Measurements from ENCODE around the gene TTLL10. TPM values are rescaled to one million over a fixed set of nuclear protein-coding genes. Genes with fewer than 3 reads are reported as not detected.

The TTLL10 gene
- total and polyA plus RNA-seq, 2 of the 8 experiments (the other 6 are each of a cell fraction or from before 2014, with no cell fraction given), result 1.1 to 1.7 TPM

DNA sequence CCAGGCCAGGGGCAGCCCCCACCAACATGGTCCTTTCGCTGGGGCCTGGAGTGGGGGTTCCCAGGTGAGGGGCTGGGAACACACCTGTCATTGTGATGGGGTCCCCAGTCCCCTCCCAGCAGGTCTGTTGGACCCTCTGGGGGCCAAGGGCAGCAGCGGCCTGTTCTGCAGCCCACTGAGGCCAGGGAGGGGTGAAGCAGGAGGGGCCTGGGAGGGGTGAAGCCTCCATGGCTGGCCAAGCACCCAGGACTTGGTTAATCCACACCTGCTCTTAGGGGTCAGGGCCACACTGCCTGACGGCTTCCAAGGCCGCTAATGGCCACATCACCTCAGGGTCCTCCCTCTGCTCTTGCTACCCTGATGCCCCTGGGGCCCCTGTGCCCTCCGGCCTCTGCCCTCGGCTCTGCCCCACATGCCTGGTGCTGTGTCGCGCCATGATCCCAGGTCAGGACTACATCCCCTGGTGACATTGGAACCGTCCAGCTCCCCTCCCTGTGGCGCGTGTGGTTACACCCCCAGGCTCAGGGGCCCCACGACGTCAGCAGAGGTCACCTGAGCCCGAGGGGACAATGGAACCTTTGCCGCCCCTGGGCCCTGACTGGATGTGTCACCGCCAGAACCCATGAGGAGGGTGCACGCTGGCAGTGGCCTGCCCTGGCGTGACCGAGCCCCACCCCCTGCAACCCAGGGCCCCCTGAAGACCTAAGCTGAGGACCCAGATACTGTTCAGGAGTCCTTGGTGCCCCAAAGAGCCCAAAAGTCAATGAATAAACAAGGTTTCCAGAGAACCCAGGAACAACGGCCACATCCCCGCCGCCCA lies 25.7 kb downstream of the TTLL10 start:
- Histone ChIP-seq H4K20me1 (replicated peaks in 1 of 2; ENCODE audit: control insufficient read depth in 1 of 2, insufficient read depth in 2 of 2, low read length in 2 of 2) (no peaks in the 10 kb centered on the region), H3K14ac (ENCODE audit: insufficient read length) (no peak overlapping the region), H4K5ac (ENCODE audit: insufficient read length, low read depth, low read length) (no peak overlapping the region), H3K9ac (replicated peaks in 1 of 4; ENCODE audit: extremely low read depth in 1 of 4, low read depth in 3 of 4, low read length in 3 of 4) (no peak overlapping the region), H3K4me1 (replicated peaks in 1 of 4; ENCODE audit: control insufficient read depth in 3 of 4, insufficient read depth in 4 of 4, low read length in 3 of 4) (peaks cover 0 to 4% (median under 1%) of the 10 kb centered on the region in 4 experiments; a peak in 4 of 7 replicates), H2BK15ac (ENCODE audit: low read length) (peak overlapping the region; percentile 61; the same call in 1 of the 2 replicates), H3K9me3 (ENCODE audit: insufficient read depth in 2 of 2, low read depth in 1 of 2, low read length in 1 of 2) (no peaks in the 10 kb centered on the region; a peak in 2 of 4 replicates), H2BK20ac (ENCODE audit: low read length) (no peak overlapping the region), H2BK12ac (ENCODE audit: low read depth, low read length) (0 out of 2 replicates have a peak overlapping the region, but pooled peaks have one; percentile 50), H2BK120ac (replicated peaks; ENCODE audit: low read depth, low read length) (no peak overlapping the region), H3K4me2 (ENCODE audit: insufficient read depth in 1 of 2, low read depth in 2 of 2, low read length in 2 of 2) (no peak overlapping the region), H3K27ac (ENCODE audit: low read depth, low read length) (no peak overlapping the region), H3K23me2 (ENCODE audit: low read depth, low read length) (no peaks in the 10 kb centered on the region; the same call in 1 of the 2 replicates), H4K91ac (replicated peaks; ENCODE audit: insufficient read length, low read length) (no peak overlapping the region), H3K4me3 (ENCODE audit: extremely low read depth in 1 of 4, insufficient read depth in 2 of 4, low read depth in 3 of 4, low read length in 4 of 4) (no peak overlapping the region), H3K79me1 (ENCODE audit: low read depth, low read length) (no peaks in the 10 kb centered on the region), H2AK5ac (ENCODE audit: low read depth, low read length) (0 out of 2 replicates have a peak overlapping the region, but pooled peaks have one; percentile 17), H3K23ac (ENCODE audit: insufficient read length) (no peak overlapping the region), H3K56ac (replicated peaks; ENCODE audit: insufficient read length, low read depth, low read length) (no peak overlapping the region), H3K27me3 (replicated peaks in 1 of 4; ENCODE audit: control insufficient read depth in 3 of 4, extremely low read depth in 1 of 4, insufficient read depth in 3 of 4, low read length in 3 of 4) (peaks cover 0 to 3% (median 3%) of the 10 kb centered on the region in 4 experiments; a peak in 4 of 7 replicates), H2BK5ac (ENCODE audit: low read depth, low read length) (0 out of 2 replicates have a peak overlapping the region, but pooled peaks have one; percentile 24), H2AFZ (ENCODE audit: low read length) (no peak overlapping the region), H3K18ac (ENCODE audit: extremely low read depth, low read length) (no peak overlapping the region; the same call in 1 of the 2 replicates), H4K8ac (ENCODE audit: extremely low read depth, insufficient read depth, low read length) (peak overlapping the region; percentile 79; the same call in 1 of the 2 replicates), H3K79me2 (ENCODE audit: control insufficient read depth in 1 of 2, insufficient read depth in 2 of 2, low read length in 2 of 2) (no peaks in the 10 kb centered on the region), H3K4ac (replicated peaks; ENCODE audit: insufficient read length, low read depth, low read length) (no peak overlapping the region), H3K36me3 (ENCODE audit: control insufficient read depth in 2 of 4, insufficient read depth in 4 of 4, low read length in 3 of 4) (no peaks in the 10 kb centered on the region)
- CTCF ChIA-PET (ENCODE audit: partially characterized antibody), result interaction anchor here (0.6 to 1.2 kb wide), 7 partner anchors 14 to 281 kb away, joined by 3 to 7 read pairs (median 3); no protein-coding TSS in a partner anchor
- DNase-seq (ENCODE audit: low read depth in 1 of 2, low spot score in 2 of 2) (peak in 1 of 2 experiments; percentile 48), FAIRE-seq (no peak)
- WGBS, 2 experiments (ENCODE audit: extremely low coverage in 1 of 2, insufficient coverage in 1 of 2, insufficient read length in 1 of 2, insufficient replicate concordance in 2 of 2, low coverage in 1 of 2, low lambda C conversion rate in 2 of 2, missing lambda C conversion rate in 1 of 2), result 92% methylated on average over 22 of the region's 22 CpGs; no CpG with 5 or more reads in 1 of the 2 experiments
- POLR2A ChIA-PET (ENCODE audit: partially characterized antibody), result interaction anchor here (0.8 to 1.7 kb wide), 3 partner anchors 17 to 177 kb away, joined by 3 to 6 read pairs (median 4); no protein-coding TSS in a partner anchor
- no peak for TF ChIP-seq NANOG (IDR thresholded peaks at IDR 0.05; ENCODE audit: insufficient read depth, low read depth, low read length, poor library complexity, severe bottlenecking)
- TF ChIP-seq CHD1 (IDR thresholded peaks at IDR 0.05; ENCODE audit: low read depth, low read length), result no peak
- TF ChIP-seq SAP30 (IDR thresholded peaks at IDR 0.05; ENCODE audit: insufficient read depth, insufficient replicate concordance, low read length), result no peak
- TF ChIP-seq HDAC6 (IDR thresholded peaks at IDR 0.05; ENCODE audit: low read depth, low read length), result no peak
- no peak for TF ChIP-seq EP300 (IDR thresholded peaks at IDR 0.05; ENCODE audit: borderline replicate concordance in 1 of 2, low read depth in 2 of 2, low read length in 2 of 2)
- TF ChIP-seq SP2 (IDR thresholded peaks at IDR 0.05; ENCODE audit: low read length), result no peak
- TF ChIP-seq SIX5 (IDR thresholded peaks at IDR 0.05; ENCODE audit: low read depth, low read length), result no peak
- TF ChIP-seq KDM4A (IDR thresholded peaks at IDR 0.05; ENCODE audit: low read depth, low read length, severe bottlenecking), result no peak
- no peak for TF ChIP-seq JUND (IDR thresholded peaks at IDR 0.05; ENCODE audit: low read length)
- no peak for TF ChIP-seq SP1 (IDR thresholded peaks at IDR 0.05; ENCODE audit: low read depth, low read length)

Measured in H1 (cell line).